ENCODE data around the gene VSIG10L.

Gene VSIG10L

DNA sequence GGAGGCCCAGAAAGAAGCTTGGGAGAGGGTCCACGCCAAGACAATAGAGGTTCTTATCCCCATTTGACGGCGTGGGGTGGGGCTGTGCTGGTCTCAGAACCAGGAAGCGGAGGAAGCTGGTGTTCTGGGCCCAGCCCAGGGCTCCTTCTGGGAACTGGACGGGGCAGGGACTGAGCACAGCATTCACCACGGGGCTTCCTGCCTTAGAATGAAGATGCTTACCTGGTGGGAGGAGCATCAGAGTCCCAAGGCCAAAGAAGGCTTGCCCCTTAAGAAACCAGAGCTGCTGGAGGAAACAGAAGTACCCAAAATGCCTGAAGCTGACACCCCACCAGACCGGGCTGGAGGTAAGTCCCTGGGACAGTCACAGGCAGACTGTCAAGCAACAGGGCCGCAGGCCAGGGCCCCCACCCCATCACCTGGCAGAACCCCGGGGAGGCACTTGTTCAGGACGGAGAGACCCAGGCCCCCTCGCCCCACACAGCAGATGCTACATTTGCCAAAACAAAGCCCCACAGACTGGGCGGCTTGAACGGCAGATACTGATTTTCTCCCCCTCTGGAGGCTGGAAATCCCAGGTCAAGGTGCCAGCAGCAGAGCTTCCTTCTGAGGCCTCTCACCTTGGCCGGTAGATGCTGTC lies 48.2 kb downstream of the VSIG10L start:
- DNase-seq (ENCODE audit: low spot score): no peak
- in situ Hi-C loops (cut with MboI; ENCODE audit: low sequenced_read_pairs, unreplicated experiment): no loop called here
- TF ChIP-seq, protein P1, sequence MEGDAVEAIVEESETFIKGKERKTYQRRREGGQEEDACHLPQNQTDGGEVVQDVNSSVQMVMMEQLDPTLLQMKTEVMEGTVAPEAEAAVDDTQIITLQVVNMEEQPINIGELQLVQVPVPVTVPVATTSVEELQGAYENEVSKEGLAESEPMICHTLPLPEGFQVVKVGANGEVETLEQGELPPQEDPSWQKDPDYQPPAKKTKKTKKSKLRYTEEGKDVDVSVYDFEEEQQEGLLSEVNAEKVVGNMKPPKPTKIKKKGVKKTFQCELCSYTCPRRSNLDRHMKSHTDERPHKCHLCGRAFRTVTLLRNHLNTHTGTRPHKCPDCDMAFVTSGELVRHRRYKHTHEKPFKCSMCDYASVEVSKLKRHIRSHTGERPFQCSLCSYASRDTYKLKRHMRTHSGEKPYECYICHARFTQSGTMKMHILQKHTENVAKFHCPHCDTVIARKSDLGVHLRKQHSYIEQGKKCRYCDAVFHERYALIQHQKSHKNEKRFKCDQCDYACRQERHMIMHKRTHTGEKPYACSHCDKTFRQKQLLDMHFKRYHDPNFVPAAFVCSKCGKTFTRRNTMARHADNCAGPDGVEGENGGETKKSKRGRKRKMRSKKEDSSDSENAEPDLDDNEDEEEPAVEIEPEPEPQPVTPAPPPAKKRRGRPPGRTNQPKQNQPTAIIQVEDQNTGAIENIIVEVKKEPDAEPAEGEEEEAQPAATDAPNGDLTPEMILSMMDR (IDR thresholded peaks at IDR 0.05; ENCODE audit: borderline replicate concordance, control extremely low read depth, extremely low read depth, insufficient read depth, missing control alignments): no peak

DNA sequence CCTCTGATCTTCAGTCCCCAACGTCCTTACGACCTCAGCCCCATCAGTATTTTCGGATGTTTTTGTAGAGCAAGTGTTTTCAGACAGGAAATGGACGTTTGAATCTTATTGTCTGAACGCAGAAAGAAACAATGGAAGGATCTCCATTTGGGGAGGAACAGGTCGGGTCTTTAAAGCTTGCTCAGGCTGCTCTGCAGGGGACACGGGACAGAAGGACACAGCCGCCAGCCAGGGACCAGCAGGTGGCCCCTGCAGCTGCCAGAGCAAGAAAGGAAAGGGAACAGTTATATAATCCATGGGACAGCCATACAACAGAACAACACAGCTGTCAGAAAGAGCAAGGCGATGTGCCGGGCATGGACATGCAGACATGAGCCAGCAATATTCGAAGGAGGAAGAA lies 49.0 kb downstream of the VSIG10L start:
- DNase-seq (ENCODE audit: low spot score): no peak
- TF ChIP-seq, protein P1 (IDR thresholded peaks at IDR 0.05; ENCODE audit: borderline replicate concordance, control extremely low read depth, extremely low read depth, insufficient read depth, missing control alignments): no peak
- in situ Hi-C loops (cut with MboI; ENCODE audit: low sequenced_read_pairs, unreplicated experiment): no loop called here

DNA sequence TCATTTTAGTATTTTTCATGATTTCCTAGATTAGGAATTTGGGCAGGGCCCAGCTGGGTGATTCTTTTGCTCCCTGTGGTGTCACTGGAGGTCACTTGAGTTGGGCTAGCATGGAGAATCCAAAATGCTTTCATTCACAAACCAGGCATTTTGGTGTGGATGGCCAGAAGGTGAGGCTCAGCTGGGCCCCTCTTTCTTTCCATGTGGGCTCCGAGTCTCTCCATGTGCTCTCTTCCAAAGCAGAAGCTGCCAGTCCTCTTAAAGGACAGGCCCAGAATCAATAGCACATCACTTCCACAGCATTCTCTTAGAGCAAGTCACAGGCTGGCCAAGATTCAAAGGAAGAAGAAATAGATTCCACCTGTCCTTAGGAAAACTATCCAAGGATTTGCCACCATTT lies 52.3 kb downstream of the VSIG10L start:
- in situ Hi-C loops (cut with MboI; ENCODE audit: low sequenced_read_pairs, unreplicated experiment): no loop called here
- DNase-seq (ENCODE audit: low spot score): no peak
- TF ChIP-seq, protein P1 (IDR thresholded peaks at IDR 0.05; ENCODE audit: borderline replicate concordance, control extremely low read depth, extremely low read depth, insufficient read depth, missing control alignments): no peak

GRCh38 chr19:51285682-51286081 lies 56.3 kb downstream of the VSIG10L start:
- in situ Hi-C loops (cut with MboI; ENCODE audit: low sequenced_read_pairs, unreplicated experiment): no loop called here
- TF ChIP-seq, protein P1 (IDR thresholded peaks at IDR 0.05; ENCODE audit: borderline replicate concordance, control extremely low read depth, extremely low read depth, insufficient read depth, missing control alignments): no peak
- no peak for DNase-seq (ENCODE audit: low spot score)

DNA sequence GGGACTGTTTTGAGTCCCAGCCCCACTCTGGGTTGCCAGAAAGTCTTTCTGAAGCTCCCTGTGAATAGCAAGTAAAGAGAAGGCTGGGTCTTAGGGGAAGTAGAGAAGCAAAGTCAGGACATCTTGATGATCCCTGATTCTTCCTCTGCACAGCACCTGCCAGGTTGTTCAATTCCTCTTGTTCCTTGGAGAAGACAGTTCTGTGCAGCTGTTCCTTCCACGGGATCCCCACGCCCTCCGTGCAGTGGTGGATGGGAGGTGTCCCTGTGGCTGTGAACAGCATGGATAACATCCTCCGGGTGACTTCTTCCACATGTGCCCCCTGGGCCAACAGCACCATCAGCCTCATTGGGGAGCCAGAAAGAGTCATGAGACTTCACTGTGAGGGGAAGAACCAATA lies 59.6 kb downstream of the VSIG10L start:
- DNase-seq (ENCODE audit: low spot score): no peak
- TF ChIP-seq, protein P1 (IDR thresholded peaks at IDR 0.05; ENCODE audit: borderline replicate concordance, control extremely low read depth, extremely low read depth, insufficient read depth, missing control alignments): no peak
- in situ Hi-C loops (cut with MboI; ENCODE audit: low sequenced_read_pairs, unreplicated experiment): no loop called here
